Gastroesophageal sphincter (tissue), 4 donors: ENCODE data around the gene SCARB1. TPM values are rescaled to one million over a fixed set of nuclear protein-coding genes. Genes with fewer than 3 reads are reported as not detected.
A peak's percentile ranks its signal among the peaks of the same experiment; 100 is the strongest.

Experiments used
- ATAC-seq: fragments of 150-250 bp; one replicate; pipeline ENCODE4 v1.9.1; 2016; ENCODE audit warnings: mild to moderate bottlenecking, moderate library complexity
- H3K27ac ChIP-seq, 4 donors: fragments of 200-600 bp; sonication (generic) in 3 of 4; 1 replicate in 3 of 4; 2 replicates in 1 of 4; pipeline ENCODE4 v1.5.1; 2016 to 2019
- H3K27me3 ChIP-seq: fragments of 200-600 bp; sonication (generic); one replicate; pipeline ENCODE4 v1.5.1; 2019
- H3K36me3 ChIP-seq, 2 donors: fragments of 200-600 bp; sonication (generic); one replicate each; pipeline ENCODE4 v1.5.1; 2019; ENCODE audit warnings: control low read depth in 1 of 2
- H3K4me1 ChIP-seq, 3 donors: fragments of 200-600 bp; sonication (generic); 1 replicate in 2 of 3; 2 replicates in 1 of 3; pipeline ENCODE4 v1.5.1; 2016 to 2019; ENCODE audit warnings: control low read depth in 2 of 3
- H3K4me3 ChIP-seq, 2 donors: fragments of 200-600 bp; sonication (generic); one replicate each; pipeline ENCODE4 v1.5.1; 2019; ENCODE audit warnings: mild to moderate bottlenecking in 1 of 2, moderate library complexity in 1 of 2
- H3K9me3 ChIP-seq, 3 donors: fragments of 200-600 bp; sonication (generic); one replicate each; pipeline ENCODE4 v1.5.1; 2017 to 2019; ENCODE audit warnings: control low read depth in 2 of 3
- CTCF ChIP-seq, 4 experiments: fragments of 200-600 bp in 2 of 4; fragments of 450-650 bp in 2 of 4; sonication (generic) in 1 of 4; IDR thresholded peaks; one replicate each; pipeline ENCODE4 v1.5.1; 2017 to 2019; ENCODE audit warnings: antibody characterized with exemption in 4 of 4, mild to moderate bottlenecking in 2 of 4, moderate library complexity in 2 of 4
- EP300 ChIP-seq: sonication (generic); formaldehyde crosslinking; IDR thresholded peaks from one replicate; pipeline ENCODE4 v1.6.1; 2017; ENCODE audit warnings: antibody characterized with exemption, mild to moderate bottlenecking
- POLR2A ChIP-seq, 2 donors: fragments of 450-650 bp; IDR thresholded peaks; one replicate each; pipeline ENCODE4 v1.6.1; 2017; ENCODE audit warnings: antibody characterized with exemption in 2 of 2, mild to moderate bottlenecking in 2 of 2, moderate library complexity in 1 of 2
- POLR2AphosphoS5 ChIP-seq: sonication (generic); formaldehyde crosslinking; IDR thresholded peaks from one replicate; pipeline ENCODE4 v1.6.1; 2017; ENCODE audit warnings: antibody characterized with exemption
- WGBS, 2 donors: methylation state at CpG; one replicate each; pipeline ENCODE4 v1.1.5; 2018; ENCODE audit warnings: low coverage in 1 of 2; 5-methylcytosine and 5-hydroxymethylcytosine counted together
- total RNA-seq, 4 donors: library from RNA; depleted of rRNA; stranded (reverse); fragments of >200 nt; gene quantifications; one replicate each; pipeline ENCODE4 v1.1.0, GENCODE V29; 2016

Gene SCARB1
- total RNA-seq, 4 donors from 2014 or later, result 6.8 to 13.9 (median 11.5) TPM

GRCh38 chr12:124740691-124741137 is 123.0 kb downstream of the SCARB1 start:
- Histone ChIP-seq H3K27ac (peak overlapping the region; percentile 57 to 94 (median 92)), H3K4me1 (peaks cover 0 to 61% (median 15%) of the 10 kb centered on the region in 3 donors), H3K4me3 (no peak overlapping the region), H3K27me3 (no peaks in the 10 kb centered on the region), H3K36me3 (no peaks in the 10 kb centered on the region), H3K9me3 (no peaks in the 10 kb centered on the region)
- TF ChIP-seq POLR2AphosphoS5, result peak; percentile 79
- no peak for TF ChIP-seq EP300
- no peak for TF ChIP-seq POLR2A (IDR thresholded peaks at IDR 0.05)
- peak in 3 of 4 experiments; percentile 7 to 47 (median 37) for TF ChIP-seq CTCF (IDR thresholded peaks at IDR 0.05)
- WGBS, 2 donors, result 0 to 60% methylated on average over 1 of the region's 11 CpGs
- peak; percentile 20 for ATAC-seq

GRCh38 chr12:124739953-124740561 is 123.6 kb downstream of the SCARB1 start:
- no peaks in the 10 kb centered on the region for H3K36me3 ChIP-seq
- peak overlapping the region; percentile 57 to 94 (median 92) for H3K27ac ChIP-seq
- WGBS, 2 donors, result 71 to 92% methylated on average over 1 to 4 of the region's 5 CpGs
- no peaks in the 10 kb centered on the region for H3K9me3 ChIP-seq
- H3K27me3 ChIP-seq, result no peaks in the 10 kb centered on the region
- H3K4me1 ChIP-seq, result peaks cover 0 to 59% (median 15%) of the 10 kb centered on the region in 3 donors
- no peak for ATAC-seq
- TF ChIP-seq POLR2AphosphoS5 (no peak), EP300 (no peak), CTCF (IDR thresholded peaks at IDR 0.05) (no peak), POLR2A (IDR thresholded peaks at IDR 0.05) (no peak)
- no peak overlapping the region for H3K4me3 ChIP-seq

GRCh38 chr12:124738636-124739467 is 124.8 kb downstream of the SCARB1 start:
- no peak for TF ChIP-seq POLR2A (IDR thresholded peaks at IDR 0.05)
- no peak for TF ChIP-seq POLR2AphosphoS5
- TF ChIP-seq EP300, result no peak
- no peak for TF ChIP-seq CTCF (IDR thresholded peaks at IDR 0.05)
- ATAC-seq, result no peak
- Histone ChIP-seq H3K9me3 (no peaks in the 10 kb centered on the region), H3K27ac (no peak overlapping the region), H3K27me3 (no peaks in the 10 kb centered on the region), H3K4me1 (peaks cover 0 to 47% (median 15%) of the 10 kb centered on the region in 3 donors), H3K36me3 (no peaks in the 10 kb centered on the region), H3K4me3 (no peak overlapping the region)
- whole genome bisulfite sequencing, 2 donors, result 97% methylated on average over 5 to 6 of the region's 34 CpGs

- 66 to 78% methylated on average over 3 to 6 of the region's 15 CpGs for WGBS, 2 donors
Measured at GRCh38 chr12:124737772-124738635, 125.7 kb downstream of the SCARB1 start.

More at GRCh38 chr12:124737772-124738635, 125.7 kb downstream of the SCARB1 start:
- Histone ChIP-seq H3K36me3 (no peaks in the 10 kb centered on the region), H3K9me3 (no peaks in the 10 kb centered on the region), H3K4me3 (no peak overlapping the region), H3K27me3 (no peaks in the 10 kb centered on the region), H3K27ac (no peak overlapping the region), H3K4me1 (peaks cover 0 to 46% (median 15%) of the 10 kb centered on the region in 3 donors)
- no peak for TF ChIP-seq POLR2A (IDR thresholded peaks at IDR 0.05)
- no peak for TF ChIP-seq CTCF (IDR thresholded peaks at IDR 0.05)
- TF ChIP-seq EP300, result no peak
- no peak for TF ChIP-seq POLR2AphosphoS5
- ATAC-seq, result no peak
